Measurements from ENCODE around the gene PM20D2.
A peak's percentile ranks its signal among the peaks of the same experiment; 100 is the strongest.

PM20D2 gene

GRCh38 chr6:89197141-89197540 is 51.3 kb downstream of the PM20D2 start:
- no peak overlapping the region for H3K27ac ChIP-seq (ENCODE audit: extremely low read depth, low read depth, low read length)
- H3K9me3 ChIP-seq (ENCODE audit: control insufficient read depth, insufficient read depth, low read depth, low read length), result no peaks in the 10 kb centered on the region
- H3K4me3 ChIP-seq (ENCODE audit: low read depth, low read length), result no peak overlapping the region
- no peaks in the 10 kb centered on the region for H3K36me3 ChIP-seq (ENCODE audit: control insufficient read depth in 2 of 2, insufficient read depth in 1 of 2, low read length in 2 of 2)
- no peaks in the 10 kb centered on the region for H3K4me1 ChIP-seq (ENCODE audit: control insufficient read depth, insufficient read depth, low read length)
- TF ChIP-seq, protein P1, sequence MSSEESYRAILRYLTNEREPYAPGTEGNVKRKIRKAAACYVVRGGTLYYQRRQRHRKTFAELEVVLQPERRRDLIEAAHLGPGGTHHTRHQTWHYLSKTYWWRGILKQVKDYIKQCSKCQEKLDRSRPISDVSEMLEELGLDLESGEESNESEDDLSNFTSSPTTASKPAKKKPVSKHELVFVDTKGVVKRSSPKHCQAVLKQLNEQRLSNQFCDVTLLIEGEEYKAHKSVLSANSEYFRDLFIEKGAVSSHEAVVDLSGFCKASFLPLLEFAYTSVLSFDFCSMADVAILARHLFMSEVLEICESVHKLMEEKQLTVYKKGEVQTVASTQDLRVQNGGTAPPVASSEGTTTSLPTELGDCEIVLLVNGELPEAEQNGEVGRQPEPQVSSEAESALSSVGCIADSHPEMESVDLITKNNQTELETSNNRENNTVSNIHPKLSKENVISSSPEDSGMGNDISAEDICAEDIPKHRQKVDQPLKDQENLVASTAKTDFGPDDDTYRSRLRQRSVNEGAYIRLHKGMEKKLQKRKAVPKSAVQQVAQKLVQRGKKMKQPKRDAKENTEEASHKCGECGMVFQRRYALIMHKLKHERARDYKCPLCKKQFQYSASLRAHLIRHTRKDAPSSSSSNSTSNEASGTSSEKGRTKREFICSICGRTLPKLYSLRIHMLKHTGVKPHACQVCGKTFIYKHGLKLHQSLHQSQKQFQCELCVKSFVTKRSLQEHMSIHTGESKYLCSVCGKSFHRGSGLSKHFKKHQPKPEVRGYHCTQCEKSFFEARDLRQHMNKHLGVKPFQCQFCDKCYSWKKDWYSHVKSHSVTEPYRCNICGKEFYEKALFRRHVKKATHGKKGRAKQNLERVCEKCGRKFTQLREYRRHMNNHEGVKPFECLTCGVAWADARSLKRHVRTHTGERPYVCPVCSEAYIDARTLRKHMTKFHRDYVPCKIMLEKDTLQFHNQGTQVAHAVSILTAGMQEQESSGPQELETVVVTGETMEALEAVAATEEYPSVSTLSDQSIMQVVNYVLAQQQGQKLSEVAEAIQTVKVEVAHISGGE (tag by site-specific recombination; conservative IDR thresholded peaks at IDR 0.05; ENCODE audit: low read depth), result no peak
- no peak for TF ChIP-seq FEZF1 (tag by site-specific recombination; IDR thresholded peaks at IDR 0.05)
- TF ChIP-seq GLIS2 (tag by site-specific recombination; IDR thresholded peaks at IDR 0.05), result no peak
- TF ChIP-seq ZNF677 (tag by site-specific recombination; IDR thresholded peaks at IDR 0.05), result no peak
- ChIA-PET CTCF (interaction anchor here (1.0 kb wide), 1 partner anchor 84 kb away, joined by 3 read pairs; no protein-coding TSS in a partner anchor), POLR2A (no interaction called here)

GRCh38 chr6:89198235-89198634 is 52.4 kb downstream of the PM20D2 start:
- H3K4me3 ChIP-seq (ENCODE audit: low read depth, low read length), result no peak overlapping the region
- ChIA-PET POLR2A (no interaction called here), CTCF (no interaction called here)
- no peaks in the 10 kb centered on the region for H3K4me1 ChIP-seq (ENCODE audit: control insufficient read depth, insufficient read depth, low read length)
- H3K9me3 ChIP-seq (ENCODE audit: control insufficient read depth, insufficient read depth, low read depth, low read length), result no peaks in the 10 kb centered on the region
- TF ChIP-seq GLIS1 (tag by site-specific recombination; IDR thresholded peaks at IDR 0.05) (peak; percentile 52), ZNF747 (tag by site-specific recombination; IDR thresholded peaks at IDR 0.05) (no peak), MZF1 (tag by site-specific recombination; IDR thresholded peaks at IDR 0.05; ENCODE audit: borderline replicate concordance) (no peak), KLF16 (tag by site-specific recombination; IDR thresholded peaks at IDR 0.05) (no peak), KLF9 (tag by site-specific recombination; IDR thresholded peaks at IDR 0.05; ENCODE audit: low read depth) (peak; percentile 56), ZFP3 (tag by site-specific recombination; IDR thresholded peaks at IDR 0.05; ENCODE audit: low read depth) (no peak)
- TF ChIP-seq, protein P2, sequence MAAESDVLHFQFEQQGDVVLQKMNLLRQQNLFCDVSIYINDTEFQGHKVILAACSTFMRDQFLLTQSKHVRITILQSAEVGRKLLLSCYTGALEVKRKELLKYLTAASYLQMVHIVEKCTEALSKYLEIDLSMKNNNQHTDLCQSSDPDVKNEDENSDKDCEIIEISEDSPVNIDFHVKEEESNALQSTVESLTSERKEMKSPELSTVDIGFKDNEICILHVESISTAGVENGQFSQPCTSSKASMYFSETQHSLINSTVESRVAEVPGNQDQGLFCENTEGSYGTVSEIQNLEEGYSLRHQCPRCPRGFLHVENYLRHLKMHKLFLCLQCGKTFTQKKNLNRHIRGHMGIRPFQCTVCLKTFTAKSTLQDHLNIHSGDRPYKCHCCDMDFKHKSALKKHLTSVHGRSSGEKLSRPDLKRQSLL (tag by site-specific recombination; IDR thresholded peaks at IDR 0.05), result no peak
- no peaks in the 10 kb centered on the region for H3K36me3 ChIP-seq (ENCODE audit: control insufficient read depth in 2 of 2, insufficient read depth in 1 of 2, low read length in 2 of 2)
- no peak overlapping the region for H3K27ac ChIP-seq (ENCODE audit: extremely low read depth, low read depth, low read length)

DNA sequence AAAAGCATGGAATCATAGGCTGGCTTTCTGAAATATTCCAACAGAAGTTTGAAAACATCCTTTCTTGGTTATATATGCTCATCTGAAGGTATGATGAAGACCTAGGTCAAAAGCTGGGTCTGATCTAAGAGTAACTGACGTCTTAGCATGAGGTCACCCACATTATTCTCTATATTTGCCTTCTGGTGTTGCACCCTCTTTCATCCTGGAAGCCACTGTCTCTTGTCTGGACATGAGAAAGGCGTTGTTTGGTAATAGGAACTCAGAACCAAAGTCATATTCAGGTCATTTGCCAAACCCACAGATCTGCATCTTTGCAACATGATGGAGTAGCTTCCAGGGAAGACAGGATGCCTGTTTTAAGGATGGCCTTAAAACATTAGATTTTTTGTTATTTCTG is 53.7 kb downstream of the PM20D2 start:
- no peaks in the 10 kb centered on the region for H3K36me3 ChIP-seq (ENCODE audit: control insufficient read depth in 2 of 2, insufficient read depth in 1 of 2, low read length in 2 of 2)
- no peak overlapping the region for H3K27ac ChIP-seq (ENCODE audit: extremely low read depth, low read depth, low read length)
- no peaks in the 10 kb centered on the region for H3K4me1 ChIP-seq (ENCODE audit: control insufficient read depth, insufficient read depth, low read length)
- TF ChIP-seq ZNF132 (tag by site-specific recombination; IDR thresholded peaks at IDR 0.05; ENCODE audit: borderline replicate concordance) (no peak), ZNF239 (tag by site-specific recombination; IDR thresholded peaks at IDR 0.05) (no peak), HOXC10 (CRISPR knock-in tag; IDR thresholded peaks at IDR 0.05) (no peak), YY1 (tag by site-specific recombination; IDR thresholded peaks at IDR 0.05) (no peak), ZEB2 (tag by site-specific recombination; IDR thresholded peaks at IDR 0.05) (no peak), ZNF426 (tag by site-specific recombination; IDR thresholded peaks at IDR 0.05) (no peak), ZNF404 (tag by site-specific recombination; IDR thresholded peaks at IDR 0.05) (no peak), ZNF830 (tag by site-specific recombination; IDR thresholded peaks at IDR 0.05; ENCODE audit: low read depth) (no peak), ZBTB48 (tag by site-specific recombination; IDR thresholded peaks at IDR 0.05) (no peak), ZNF202 (tag by site-specific recombination; IDR thresholded peaks at IDR 0.05; ENCODE audit: borderline replicate concordance) (no peak)
- ChIA-PET POLR2A (no interaction called here), CTCF (interaction anchor here (1.1 kb wide), 1 partner anchor 78 kb away, joined by 4 read pairs; no protein-coding TSS in a partner anchor)
- H3K9me3 ChIP-seq (ENCODE audit: control insufficient read depth, insufficient read depth, low read depth, low read length), result no peaks in the 10 kb centered on the region
- H3K4me3 ChIP-seq (ENCODE audit: low read depth, low read length), result no peak overlapping the region
